Measurements from ENCODE around the gene EFCAB13. TPM values are rescaled to one million over a fixed set of nuclear protein-coding genes. Genes with fewer than 3 reads are reported as not detected.

The EFCAB13 gene
- total RNA-seq = 5.2 and 5.8 TPM in 2 replicates
- long read RNA-seq, partial matches to known transcripts = 0 of 1 reads
- long read RNA-seq, other reads (novel, unspliced or antisense) = 1 of 1 reads

GRCh38 chr17:47323382-47324223, at the start of gene EFCAB13:
TSS of gene EFCAB13 (plus strand) at chr17:47323955. CDS start at chr17:47328354, 4,399 bp downstream.
- Mint-ChIP-seq H3K4me3 (ENCODE audit: low read depth) (peak within 1 kb of the TSS; percentile 87), H3K27ac (peak within 1 kb of the TSS; percentile 98)
- peak; percentile 47 for TF ChIP-seq CTCF (IDR thresholded peaks at IDR 0.05; ENCODE audit: unreplicated experiment)

GRCh38 chr17:47274319-47275069, 49.3 kb upstream of the EFCAB13 start:
- Mint-ChIP-seq H3K4me3 (ENCODE audit: low read depth) (no peak overlapping the region), H3K27ac (no peak overlapping the region)
- no peak for TF ChIP-seq CTCF (IDR thresholded peaks at IDR 0.05; ENCODE audit: unreplicated experiment)

More at GRCh38 chr17:47323382-47324223, at the start of gene EFCAB13:
- DNase-seq (ENCODE audit: low spot score, unreplicated experiment) = peak; percentile 85
- Mint-ChIP-seq H3K9me3 (ENCODE audit: low read depth) (peaks cover 5% of the 10 kb centered on the region), H3K36me3 (ENCODE audit: insufficient read depth) (no peaks in the 10 kb centered on the region), H3K27me3 (peaks cover 12% of the 10 kb centered on the region), H3K4me1 (ENCODE audit: low read depth) (peaks cover 4% of the 10 kb centered on the region)

GRCh38 chr17:47275245-47275984, 48.3 kb upstream of the EFCAB13 start:
- peak overlapping the region; percentile 5 for H3K4me3 Mint-ChIP-seq (ENCODE audit: low read depth)
- peak overlapping the region; percentile 34 for H3K27ac Mint-ChIP-seq
- no peak for TF ChIP-seq CTCF (IDR thresholded peaks at IDR 0.05; ENCODE audit: unreplicated experiment)
- H3K36me3 Mint-ChIP-seq (ENCODE audit: insufficient read depth) = no peaks in the 10 kb centered on the region
- peaks cover 6% of the 10 kb centered on the region for H3K27me3 Mint-ChIP-seq
- H3K9me3 Mint-ChIP-seq (ENCODE audit: low read depth) = no peaks in the 10 kb centered on the region
- peak; percentile 27 for DNase-seq (ENCODE audit: low spot score, unreplicated experiment)
- H3K4me1 Mint-ChIP-seq (ENCODE audit: low read depth) = peaks cover 14% of the 10 kb centered on the region

More at GRCh38 chr17:47274319-47275069, 49.3 kb upstream of the EFCAB13 start:
- Mint-ChIP-seq H3K27me3 (peaks cover 6% of the 10 kb centered on the region), H3K36me3 (ENCODE audit: insufficient read depth) (no peaks in the 10 kb centered on the region), H3K9me3 (ENCODE audit: low read depth) (peaks cover 2% of the 10 kb centered on the region), H3K4me1 (ENCODE audit: low read depth) (peaks cover 14% of the 10 kb centered on the region)
- DNase-seq (ENCODE audit: low spot score, unreplicated experiment) = no peak

DNA sequence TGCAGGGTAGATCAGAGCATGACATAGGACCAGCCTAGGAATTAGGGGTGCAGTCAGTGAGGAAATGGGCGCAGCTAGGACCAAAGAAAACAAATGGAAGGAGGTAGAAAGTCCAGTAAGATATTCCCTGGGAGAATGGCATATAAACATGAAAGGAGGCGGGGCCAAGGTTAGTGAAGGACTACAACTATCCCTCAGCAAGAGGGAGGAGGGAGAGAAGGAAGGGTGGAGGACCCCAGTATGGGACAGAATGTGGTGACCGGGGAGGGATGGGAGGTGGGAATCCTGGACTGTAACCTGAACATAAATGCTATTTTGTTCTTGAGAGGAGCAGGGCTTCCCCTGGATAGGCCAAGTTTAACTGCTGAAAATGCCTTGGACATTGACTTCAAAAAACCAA, 47.3 kb upstream of the EFCAB13 start:
- no peak for TF ChIP-seq CTCF (IDR thresholded peaks at IDR 0.05; ENCODE audit: unreplicated experiment)
- peaks cover 6% of the 10 kb centered on the region for H3K27me3 Mint-ChIP-seq
- no peaks in the 10 kb centered on the region for H3K9me3 Mint-ChIP-seq (ENCODE audit: low read depth)
- no peak for DNase-seq (ENCODE audit: low spot score, unreplicated experiment)
- no peak overlapping the region for H3K4me3 Mint-ChIP-seq (ENCODE audit: low read depth)
- peaks cover 14% of the 10 kb centered on the region for H3K4me1 Mint-ChIP-seq (ENCODE audit: low read depth)
- no peak overlapping the region for H3K27ac Mint-ChIP-seq
- no peaks in the 10 kb centered on the region for H3K36me3 Mint-ChIP-seq (ENCODE audit: insufficient read depth)

Measured in progenitor cell of endocrine pancreas (in vitro differentiated cells).